A549 (cell line): ENCODE data around the gene CCDC102B.

Experiments
- BHLHE40 ChIP-seq: IDR thresholded peaks from 2 replicates; pipeline ENCODE4 v1.6.1; 2012; ENCODE audit warnings: low read depth, low read length, inconsistent platforms
- CHD2 ChIP-seq: fragments of 150-350 bp; IDR thresholded peaks from 2 replicates; pipeline ENCODE4 v1.6.1; 2014; ENCODE audit warnings: low read length; ENCODE audit not compliant: partially characterized antibody
- FOXS1 ChIP-seq: fragments of 250-450 bp; sonication (Bioruptor Pico); IDR thresholded peaks from 2 replicates; pipeline ENCODE4 v1.5.0; 2020; ENCODE audit warnings: mild to moderate bottlenecking, moderate library complexity
- JUN ChIP-seq, 2 experiments: fragments of >200 bp; sonication (Bioruptor Twin); formaldehyde crosslinking; IDR thresholded peaks; 2 replicates in 1 of 2; 3 replicates in 1 of 2; pipeline ENCODE4 v1.6.1; 2016 to 2017
- MAFK ChIP-seq: fragments of 450-650 bp; IDR thresholded peaks from 2 replicates; pipeline ENCODE4 v1.6.1; 2014; ENCODE audit not compliant: partially characterized antibody
- POLR2A ChIP-seq: IDR thresholded peaks from 2 replicates; pipeline ENCODE4 v1.6.1; 2012; ENCODE audit warnings: mild to moderate bottlenecking, low read length
- RAD21 ChIP-seq, 2 experiments: fragments of >200 bp in 1 of 2; sonication (Bioruptor Twin) in 1 of 2; formaldehyde crosslinking in 1 of 2; IDR thresholded peaks in 1 of 2; conservative IDR thresholded peaks in 1 of 2; 2 replicates in 1 of 2; 3 replicates in 1 of 2; pipeline ENCODE4 v1.6.1; 2012 to 2018; ENCODE audit warnings: inconsistent platforms in 1 of 2
- TF ChIP-seq, protein P1 (sequence below): fragments of 250-450 bp; sonication (Bioruptor Pico); IDR thresholded peaks from 2 replicates; pipeline ENCODE4 v1.5.0; 2021; ENCODE audit warnings: mild to moderate bottlenecking, moderate library complexity, borderline replicate concordance
- TF ChIP-seq, protein P2 (sequence below): fragments of >200 bp; sonication (Bioruptor Twin); formaldehyde crosslinking; IDR thresholded peaks from 3 replicates; pipeline ENCODE4 v1.5.1; 2016
- TF ChIP-seq, protein P3 (sequence below): IDR thresholded peaks from 2 replicates; pipeline ENCODE4 v1.6.1; 2012

DNA sequence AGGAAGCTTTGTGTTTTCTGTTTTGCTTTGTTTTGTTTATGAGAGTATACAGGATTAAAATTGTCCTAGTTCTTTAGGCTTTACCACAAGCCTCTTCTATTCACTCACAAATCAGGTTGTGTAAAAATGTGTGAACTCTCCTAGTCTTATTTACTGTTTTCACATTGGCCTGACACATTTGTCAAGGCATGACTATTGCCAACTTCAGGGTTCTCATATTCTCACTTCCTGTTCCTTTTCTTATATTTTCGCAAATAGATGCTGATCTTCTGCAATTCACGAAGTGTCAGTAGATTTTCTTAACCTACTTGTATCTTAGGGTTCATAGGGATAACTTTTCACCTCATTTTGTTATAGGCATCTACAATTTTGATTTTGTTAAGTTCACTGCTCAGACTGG, 67.1 kb downstream of the CCDC102B start:
- no peak for TF ChIP-seq CHD2
- TF ChIP-seq, protein P1, sequence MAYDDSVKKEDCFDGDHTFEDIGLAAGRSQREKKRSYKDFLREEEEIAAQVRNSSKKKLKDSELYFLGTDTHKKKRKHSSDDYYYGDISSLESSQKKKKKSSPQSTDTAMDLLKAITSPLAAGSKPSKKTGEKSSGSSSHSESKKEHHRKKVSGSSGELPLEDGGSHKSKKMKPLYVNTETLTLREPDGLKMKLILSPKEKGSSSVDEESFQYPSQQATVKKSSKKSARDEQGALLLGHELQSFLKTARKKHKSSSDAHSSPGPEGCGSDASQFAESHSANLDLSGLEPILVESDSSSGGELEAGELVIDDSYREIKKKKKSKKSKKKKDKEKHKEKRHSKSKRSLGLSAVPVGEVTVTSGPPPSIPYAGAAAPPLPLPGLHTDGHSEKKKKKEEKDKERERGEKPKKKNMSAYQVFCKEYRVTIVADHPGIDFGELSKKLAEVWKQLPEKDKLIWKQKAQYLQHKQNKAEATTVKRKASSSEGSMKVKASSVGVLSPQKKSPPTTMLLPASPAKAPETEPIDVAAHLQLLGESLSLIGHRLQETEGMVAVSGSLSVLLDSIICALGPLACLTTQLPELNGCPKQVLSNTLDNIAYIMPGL (CRISPR knock-in tag), result no peak
- no peak for TF ChIP-seq RAD21 (conservative IDR thresholded peaks at IDR 0.05 in 1 of 2, IDR thresholded peaks at IDR 0.05 in 1 of 2)
- no peak for TF ChIP-seq MAFK
- no peak for TF ChIP-seq POLR2A
- TF ChIP-seq, protein P2, sequence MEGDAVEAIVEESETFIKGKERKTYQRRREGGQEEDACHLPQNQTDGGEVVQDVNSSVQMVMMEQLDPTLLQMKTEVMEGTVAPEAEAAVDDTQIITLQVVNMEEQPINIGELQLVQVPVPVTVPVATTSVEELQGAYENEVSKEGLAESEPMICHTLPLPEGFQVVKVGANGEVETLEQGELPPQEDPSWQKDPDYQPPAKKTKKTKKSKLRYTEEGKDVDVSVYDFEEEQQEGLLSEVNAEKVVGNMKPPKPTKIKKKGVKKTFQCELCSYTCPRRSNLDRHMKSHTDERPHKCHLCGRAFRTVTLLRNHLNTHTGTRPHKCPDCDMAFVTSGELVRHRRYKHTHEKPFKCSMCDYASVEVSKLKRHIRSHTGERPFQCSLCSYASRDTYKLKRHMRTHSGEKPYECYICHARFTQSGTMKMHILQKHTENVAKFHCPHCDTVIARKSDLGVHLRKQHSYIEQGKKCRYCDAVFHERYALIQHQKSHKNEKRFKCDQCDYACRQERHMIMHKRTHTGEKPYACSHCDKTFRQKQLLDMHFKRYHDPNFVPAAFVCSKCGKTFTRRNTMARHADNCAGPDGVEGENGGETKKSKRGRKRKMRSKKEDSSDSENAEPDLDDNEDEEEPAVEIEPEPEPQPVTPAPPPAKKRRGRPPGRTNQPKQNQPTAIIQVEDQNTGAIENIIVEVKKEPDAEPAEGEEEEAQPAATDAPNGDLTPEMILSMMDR, result no peak
- no peak for TF ChIP-seq BHLHE40
- TF ChIP-seq, protein P3, sequence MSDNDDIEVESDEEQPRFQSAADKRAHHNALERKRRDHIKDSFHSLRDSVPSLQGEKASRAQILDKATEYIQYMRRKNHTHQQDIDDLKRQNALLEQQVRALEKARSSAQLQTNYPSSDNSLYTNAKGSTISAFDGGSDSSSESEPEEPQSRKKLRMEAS, result no peak
- TF ChIP-seq JUN (IDR thresholded peaks at IDR 0.05), result no peak
- TF ChIP-seq FOXS1 (CRISPR knock-in tag), result no peak
